Adrenal gland (tissue), 12 donors: ENCODE measurements around the gene SHANK2. TPM values are rescaled to one million over a fixed set of nuclear protein-coding genes. Genes with fewer than 3 reads are reported as not detected.
A peak's percentile ranks its signal among the peaks of the same experiment; 100 is the strongest.

Experiments
- DNase-seq, 7 donors: peaks; one replicate each; pipeline ENCODE4 v3.0.0-alpha.2; 2019 to 2020
- H3K27ac ChIP-seq, 5 donors: fragments of 200-600 bp; sonication (generic) in 4 of 5; 1 replicate in 3 of 5; 2 replicates in 2 of 5; pipeline versions ENCODE4 v1.5.1 to v1.8.0; 2016 to 2020; ENCODE audit warnings: mild to moderate bottlenecking in 1 of 5
- H3K27me3 ChIP-seq: fragments of 200-600 bp; 2 replicates; pipeline ENCODE4 v1.8.0; 2021
- H3K36me3 ChIP-seq, 2 donors: fragments of 200-600 bp; replicated peaks in 1 of 2; 1 replicate in 1 of 2; 2 replicates in 1 of 2; pipeline versions ENCODE4 v1.5.1 to v1.8.0; 2018 to 2022
- H3K4me1 ChIP-seq, 2 donors: fragments of 200-600 bp; replicated peaks in 1 of 2; 1 replicate in 1 of 2; 2 replicates in 1 of 2; pipeline versions ENCODE4 v1.5.1 to v1.8.0; 2018 to 2021
- H3K4me3 ChIP-seq, 4 donors: fragments of 200-600 bp; sonication (generic) in 3 of 4; one replicate each; pipeline ENCODE4 v1.5.1; 2016 to 2018
- H3K9me3 ChIP-seq, 3 donors: fragments of 200-600 bp; sonication (generic) in 1 of 3; replicated peaks in 1 of 3; 1 replicate in 2 of 3; 2 replicates in 1 of 3; pipeline versions ENCODE4 v1.5.1 to v1.8.0; 2016 to 2021
- CTCF ChIP-seq, 6 experiments: fragments of 450-650 bp in 4 of 6; fragments of 200-600 bp in 2 of 6; sonication (generic) in 1 of 6; IDR thresholded peaks; 1 replicate in 5 of 6; 2 replicates in 1 of 6; pipeline versions ENCODE4 v1.5.1 to v1.8.0; 2016 to 2021; ENCODE audit warnings: antibody characterized with exemption in 6 of 6, mild to moderate bottlenecking in 2 of 6, moderate library complexity in 1 of 6
- POLR2A ChIP-seq, 2 donors: fragments of 450-650 bp; IDR thresholded peaks; one replicate each; pipeline ENCODE4 v1.6.1; 2017; ENCODE audit warnings: antibody characterized with exemption in 2 of 2, mild to moderate bottlenecking in 2 of 2, moderate library complexity in 1 of 2
- WGBS, 4 donors: extraction: QIAGEN DNeasy Blood & Tissue Kit in 2 of 4; methylation state at CpG; one replicate each; pipeline versions ENCODE4 v1.1.5 to v1.1.7; 2013 to 2017; 5-methylcytosine and 5-hydroxymethylcytosine counted together
- intact Hi-C, 2 donors: fragments of 100-400 bp; cut with DNase I; formaldehyde crosslinking; loops; one replicate each; pipeline versions ENCODE4 v1.14.1 to v1.15.0; 2022 to 2023
- polyA plus RNA-seq, 3 donors: library from polyadenylated mRNA; stranded (reverse); fragments of 200-250 nt in 2 of 3; fragments of 350-450 nt in 1 of 3; fragmentation: Illumina TruSeq in 1 of 3; extraction: RNeasy Lipid Tissue Mini Kit (QIAGEN cat#74804) in 1 of 3; gene quantifications; one replicate each; pipeline ENCODE4 v1.2.3, GENCODE V29; 2013 to 2014
- total RNA-seq, 9 donors: library from RNA; depleted of rRNA in 4 of 9; stranded (reverse); fragments of >200 nt in 4 of 9; fragments of 120-200 nt in 1 of 9; fragmentation: NEBNext Ultra II Directional in 1 of 9; extraction: Animal tissue kit (Norgen Biotek cat#: 25700) in 1 of 9; gene quantifications; one replicate each; pipeline versions ENCODE4 v1.1.0 to v1.2.4, GENCODE V29; 2013 to 2023
- donor health status: healthy with polysubstance abuse.
- donor health status: Bipolar disorder and iron deficiency.
- donor health status: DM: yes; HTN: yes; CAD: no.
- donor health status: DM: no; HTN: no; CAD: no.
- donor health status: DM: no; HTN: no; CAD: no.
- donor health status: DM: yes; HTN: yes; CAD: no.

The SHANK2 gene
- total and polyA plus RNA-seq, 12 donors: 0.77 to 6.4 (median 2.3) TPM

GRCh38 chr11:71245601-71246391, 6.6 kb downstream of the SHANK2 start:
- no peaks in the 10 kb centered on the region for H3K4me1 ChIP-seq
- DNase-seq: no peak
- WGBS, 4 donors: 65 to 71% (median 68%) methylated on average over 16 to 19 of the region's 19 CpGs
- H3K9me3 ChIP-seq: no peaks in the 10 kb centered on the region
- no peaks in the 10 kb centered on the region for H3K36me3 ChIP-seq
- H3K27ac ChIP-seq: no peak overlapping the region
- peaks cover 16% of the 10 kb centered on the region for H3K27me3 ChIP-seq
- TF ChIP-seq CTCF (IDR thresholded peaks at IDR 0.05) (no peak), POLR2A (IDR thresholded peaks at IDR 0.05) (no peak)
- H3K4me3 ChIP-seq: no peak overlapping the region
- intact Hi-C loops: no loop called here

GRCh38 chr11:71244116-71244810, 8.1 kb downstream of the SHANK2 start:
- Histone ChIP-seq H3K4me3 (no peak overlapping the region), H3K4me1 (no peaks in the 10 kb centered on the region), H3K9me3 (no peaks in the 10 kb centered on the region), H3K27me3 (peaks cover under 1% of the 10 kb centered on the region), H3K27ac (no peak overlapping the region), H3K36me3 (no peaks in the 10 kb centered on the region)
- 76 to 88% (median 85%) methylated on average over 11 to 12 of the region's 12 CpGs for WGBS, 4 donors
- intact Hi-C loops: no loop called here
- TF ChIP-seq POLR2A (IDR thresholded peaks at IDR 0.05) (no peak), CTCF (IDR thresholded peaks at IDR 0.05) (no peak)
- no peak for DNase-seq

- no peak for TF ChIP-seq CTCF (IDR thresholded peaks at IDR 0.05)
- TF ChIP-seq POLR2A (IDR thresholded peaks at IDR 0.05): no peak
- no peaks in the 10 kb centered on the region for H3K36me3 ChIP-seq
- WGBS, 4 donors: 59 to 71% (median 64%) methylated on average over 6 of the region's 6 CpGs
- H3K27me3 ChIP-seq: no peaks in the 10 kb centered on the region
- no peak overlapping the region for H3K4me3 ChIP-seq
- H3K4me1 ChIP-seq: no peaks in the 10 kb centered on the region
- no peak for DNase-seq
- no peak overlapping the region for H3K27ac ChIP-seq
- intact Hi-C loops: no loop called here
- no peaks in the 10 kb centered on the region for H3K9me3 ChIP-seq
Measured at GRCh38 chr11:71242391-71242790, 10.0 kb downstream of the SHANK2 start.

- no peaks in the 10 kb centered on the region for H3K27me3 ChIP-seq
- no peak for DNase-seq
- peak overlapping the region in 1 of 5 donors; percentile 53 for H3K27ac ChIP-seq
- no peaks in the 10 kb centered on the region for H3K9me3 ChIP-seq
- WGBS, 4 donors: 82 to 93% (median 85%) methylated on average over 4 to 6 of the region's 6 CpGs
- no peaks in the 10 kb centered on the region for H3K36me3 ChIP-seq
- H3K4me1 ChIP-seq: no peaks in the 10 kb centered on the region
- TF ChIP-seq CTCF (IDR thresholded peaks at IDR 0.05): no peak
- TF ChIP-seq POLR2A (IDR thresholded peaks at IDR 0.05): no peak
- intact Hi-C loops: no loop called here
- H3K4me3 ChIP-seq: no peak overlapping the region
Measured at GRCh38 chr11:71241721-71242259, 10.6 kb downstream of the SHANK2 start.
